Neural progenitor cell (in vitro differentiated cells): Measurements from ENCODE around the gene KDM2B.

ENCODE experiments used
- EZH2 ChIP-seq: fragments of 200-600 bp; sonication (generic); IDR thresholded peaks from 2 replicates; pipeline ENCODE4 v1.6.1; 2017; ENCODE audit warnings: antibody characterized with exemption, mild to moderate bottlenecking, moderate library complexity
- TF ChIP-seq, protein P1 (sequence below): fragments of 200-600 bp; sonication (generic); IDR thresholded peaks from 2 replicates; pipeline ENCODE4 v1.5.1; 2017; ENCODE audit warnings: antibody characterized with exemption, mild to moderate bottlenecking

DNA sequence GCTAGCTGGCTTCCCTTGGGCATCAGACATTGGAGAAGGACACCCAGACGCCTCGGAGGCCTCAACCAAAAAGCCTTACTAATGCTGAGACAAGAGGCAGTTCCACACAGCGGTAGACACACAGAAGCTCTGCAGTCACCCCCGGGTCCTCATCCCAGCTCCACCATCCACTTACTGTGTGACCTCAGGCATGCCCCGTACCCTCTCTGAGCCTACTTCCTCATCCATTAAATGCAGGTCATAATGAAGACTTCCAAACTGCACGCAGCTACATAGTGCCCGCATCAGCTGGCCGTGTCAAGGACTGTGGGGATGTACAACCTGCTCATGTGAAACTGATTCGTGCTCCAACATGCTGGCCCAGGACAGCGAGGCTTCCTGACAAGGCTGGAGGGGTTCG, 72.3 kb downstream of the KDM2B start:
- TF ChIP-seq, protein P1, sequence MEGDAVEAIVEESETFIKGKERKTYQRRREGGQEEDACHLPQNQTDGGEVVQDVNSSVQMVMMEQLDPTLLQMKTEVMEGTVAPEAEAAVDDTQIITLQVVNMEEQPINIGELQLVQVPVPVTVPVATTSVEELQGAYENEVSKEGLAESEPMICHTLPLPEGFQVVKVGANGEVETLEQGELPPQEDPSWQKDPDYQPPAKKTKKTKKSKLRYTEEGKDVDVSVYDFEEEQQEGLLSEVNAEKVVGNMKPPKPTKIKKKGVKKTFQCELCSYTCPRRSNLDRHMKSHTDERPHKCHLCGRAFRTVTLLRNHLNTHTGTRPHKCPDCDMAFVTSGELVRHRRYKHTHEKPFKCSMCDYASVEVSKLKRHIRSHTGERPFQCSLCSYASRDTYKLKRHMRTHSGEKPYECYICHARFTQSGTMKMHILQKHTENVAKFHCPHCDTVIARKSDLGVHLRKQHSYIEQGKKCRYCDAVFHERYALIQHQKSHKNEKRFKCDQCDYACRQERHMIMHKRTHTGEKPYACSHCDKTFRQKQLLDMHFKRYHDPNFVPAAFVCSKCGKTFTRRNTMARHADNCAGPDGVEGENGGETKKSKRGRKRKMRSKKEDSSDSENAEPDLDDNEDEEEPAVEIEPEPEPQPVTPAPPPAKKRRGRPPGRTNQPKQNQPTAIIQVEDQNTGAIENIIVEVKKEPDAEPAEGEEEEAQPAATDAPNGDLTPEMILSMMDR, result no peak
- no peak for TF ChIP-seq EZH2
